DOHH2 (cell line): ENCODE data around the gene MAP2.

Experiments used
- CTCF ChIP-seq: fragments of 200-600 bp; sonication (generic); IDR thresholded peaks from one replicate; pipeline ENCODE4 v1.5.1; 2014; ENCODE audit warnings: antibody characterized with exemption, mild to moderate bottlenecking, low read depth, low read length; ENCODE audit not compliant: poor library complexity, severe bottlenecking
- EZH2phosphoT487 ChIP-seq: fragments of 200-600 bp; sonication (generic); IDR thresholded peaks from 2 replicates; pipeline ENCODE4 v1.6.1; 2017; ENCODE audit warnings: borderline replicate concordance, mild to moderate bottlenecking, antibody characterized with exemption, low read length, moderate library complexity, mixed read lengths

GRCh38 chr2:209463835-209464234 is 40.0 kb downstream of the MAP2 start:
- TF ChIP-seq CTCF (no peak), EZH2phosphoT487 (no peak)
